Common myeloid progenitor, CD34-positive (primary cell): Measurements from ENCODE around the gene VIPR1.

Experiments
- CTCF ChIA-PET: fragments of 350-600 bp; sonication (Branson Sonifier 250); formaldehyde crosslinking; loops from one replicate; lab custom pipeline; 2021; ENCODE audit warnings: antibody characterized with exemption; lab: Charles Lee
- POLR2A ChIA-PET: fragments of 350-600 bp; sonication (Branson Sonifier 250); formaldehyde crosslinking; loops from one replicate; lab custom pipeline; 2021; ENCODE audit warnings: antibody characterized with exemption; lab: Charles Lee
- DNase-seq, 3 donors: peaks; one replicate each; pipeline versions ENCODE4 v3.0.0 to v3.0.0-alpha.2; 2013
- H3K27ac ChIP-seq, 2 experiments: 1 replicate in 1 of 2; 2 replicates in 1 of 2; pipeline ENCODE4 v1.7.0; 2013; ENCODE audit warnings: inconsistent platforms in 2 of 2, low read length in 2 of 2, mild to moderate bottlenecking in 2 of 2, low read depth in 1 of 2, moderate library complexity in 1 of 2; ENCODE audit not compliant: severe bottlenecking in 2 of 2, insufficient read depth in 1 of 2, poor library complexity in 1 of 2
- H3K27me3 ChIP-seq, 5 experiments: replicated peaks in 2 of 5; 1 replicate in 3 of 5; 2 replicates in 2 of 5; pipeline versions ENCODE4 v1.6.1 to v1.7.0; 2013; ENCODE audit warnings: low read length in 4 of 5, mild to moderate bottlenecking in 2 of 5, moderate library complexity in 2 of 5, inconsistent platforms in 1 of 5; ENCODE audit not compliant: insufficient read depth in 5 of 5, control insufficient read depth in 4 of 5
- H3K36me3 ChIP-seq, 4 experiments: 1 replicate in 2 of 4; 2 replicates in 2 of 4; pipeline versions ENCODE4 v1.6.1 to v1.7.0; 2013; ENCODE audit warnings: low read length in 3 of 4, control low read depth in 1 of 4, mild to moderate bottlenecking in 1 of 4; ENCODE audit not compliant: control insufficient read depth in 4 of 4, insufficient read depth in 4 of 4
- H3K4me1 ChIP-seq, 4 experiments: 1 replicate in 3 of 4; 2 replicates in 1 of 4; pipeline versions ENCODE4 v1.6.1 to v1.7.1; 2013; ENCODE audit warnings: low read length in 3 of 4, mild to moderate bottlenecking in 3 of 4, control low read depth in 1 of 4, inconsistent platforms in 1 of 4, moderate library complexity in 1 of 4; ENCODE audit not compliant: control insufficient read depth in 4 of 4, insufficient read depth in 4 of 4; ENCODE audit errors: control extremely low read depth in 1 of 4
- H3K4me3 ChIP-seq, 7 experiments: 1 replicate in 4 of 7; 2 replicates in 3 of 7; pipeline versions ENCODE4 v1.5.1 to v1.7.0; 2013; ENCODE audit warnings: mild to moderate bottlenecking in 7 of 7, low read length in 6 of 7, moderate library complexity in 6 of 7, inconsistent platforms in 2 of 7, low read depth in 2 of 7, control low read depth in 1 of 7; ENCODE audit not compliant: insufficient read depth in 4 of 7, control insufficient read depth in 1 of 7; ENCODE audit errors: extremely low read depth in 1 of 7
- H3K9me3 ChIP-seq, 5 experiments: 1 replicate in 4 of 5; 2 replicates in 1 of 5; pipeline versions ENCODE4 v1.6.1 to v1.7.1; 2013; ENCODE audit warnings: low read length in 4 of 5, mild to moderate bottlenecking in 2 of 5, inconsistent platforms in 1 of 5, low read depth in 1 of 5, moderate library complexity in 1 of 5; ENCODE audit not compliant: control insufficient read depth in 4 of 5, insufficient read depth in 2 of 5; ENCODE audit errors: control extremely low read depth in 1 of 5
- WGBS: methylation state at CpG from one replicate; pipeline ENCODE4 v1.1.5; 2013; ENCODE audit not compliant: insufficient coverage; 5-methylcytosine and 5-hydroxymethylcytosine counted together

VIPR1 gene

GRCh38 chr3:42500909-42501308, 1.5 kb upstream of the VIPR1 start:
- ChIA-PET POLR2A (interaction anchor here (1.4 kb wide), 1 partner anchor 11 kb away, joined by 4 read pairs; no protein-coding TSS in a partner anchor), CTCF (interaction anchor here (0.5 to 3.2 kb wide), 22 partner anchors 8 to 331 kb away, joined by 3 to 21 read pairs (median 5); partner anchors contain the start of gene SS18L2)
- Histone ChIP-seq H3K4me1 (peaks cover 0 to 37% (median 21%) of the 10 kb centered on the region in 4 experiments), H3K9me3 (no peaks in the 10 kb centered on the region), H3K36me3 (no peaks in the 10 kb centered on the region), H3K4me3 (peak overlapping the region in 3 of 7 experiments; percentile 68 to 77 (median 76)), H3K27ac (no peak overlapping the region), H3K27me3 (peaks cover 4 to 43% (median 16%) of the 10 kb centered on the region in 5 experiments)
- WGBS, result 88% methylated on average over 1 of the region's 4 CpGs
- no peak for DNase-seq

DNA sequence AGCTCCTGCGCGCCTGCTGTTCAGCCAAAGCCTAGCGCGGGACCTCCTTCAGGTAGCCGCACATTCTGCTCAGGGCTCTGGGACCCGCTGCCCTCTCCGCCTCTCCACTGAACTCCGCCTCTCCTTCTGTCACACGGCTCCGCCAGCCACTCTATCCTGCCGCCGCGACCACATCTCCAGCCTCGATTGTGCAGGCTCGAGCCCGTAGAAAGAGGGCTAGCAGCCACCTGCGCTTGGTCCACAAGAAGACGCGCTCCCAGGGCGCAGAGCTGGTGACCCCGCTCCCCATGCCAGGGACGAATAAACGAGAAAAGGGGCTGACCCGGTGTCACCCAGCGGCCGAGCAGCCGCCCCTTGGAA, 1.1 kb upstream of the VIPR1 start:
- CTCF ChIA-PET, result interaction anchor here (0.7 to 3.2 kb wide), 21 partner anchors 8 to 330 kb away, joined by 3 to 21 read pairs (median 5); partner anchors contain the start of gene SS18L2
- Histone ChIP-seq H3K4me1 (peaks cover 0 to 37% (median 21%) of the 10 kb centered on the region in 4 experiments), H3K4me3 (peak overlapping the region in 6 of 7 experiments; percentile 61 to 87 (median 72)), H3K36me3 (no peaks in the 10 kb centered on the region), H3K9me3 (no peaks in the 10 kb centered on the region), H3K27me3 (peaks cover 4 to 43% (median 16%) of the 10 kb centered on the region in 5 experiments), H3K27ac (no peak overlapping the region)
- DNase-seq, result peak in 2 of 3 donors; percentile 28 to 43
- 5% methylated on average over 22 of the region's 27 CpGs for WGBS
- POLR2A ChIA-PET, result interaction anchor here (0.7 to 1.4 kb wide), 2 partner anchors 11 to 159 kb away, joined by 3 to 4 read pairs; no protein-coding TSS in a partner anchor

GRCh38 chr3:42501681-42502428, 588 bp upstream of the VIPR1 start:
- Histone ChIP-seq H3K27ac (no peak overlapping the region), H3K9me3 (no peaks in the 10 kb centered on the region), H3K36me3 (no peaks in the 10 kb centered on the region), H3K27me3 (peaks cover 4 to 43% (median 16%) of the 10 kb centered on the region in 5 experiments), H3K4me1 (peaks cover 0 to 36% (median 21%) of the 10 kb centered on the region in 4 experiments), H3K4me3 (peak overlapping the region; percentile 28 to 87 (median 68))
- ChIA-PET CTCF (interaction anchor here (0.8 to 3.2 kb wide), 20 partner anchors 9 to 330 kb away, joined by 3 to 21 read pairs (median 6); partner anchors contain the start of gene SS18L2), POLR2A (interaction anchor here (0.7 to 1.4 kb wide), 2 partner anchors 12 to 158 kb away, joined by 3 to 4 read pairs; no protein-coding TSS in a partner anchor)
- WGBS, result 1% methylated on average over 45 of the region's 46 CpGs
- DNase-seq, result peak; percentile 39 to 49 (median 49)

- ChIA-PET POLR2A (no interaction called here), CTCF (interaction anchor here (2.5 to 3.2 kb wide), 2 partner anchors 14 to 43 kb away, joined by 8 to 18 read pairs; no protein-coding TSS in a partner anchor)
- Histone ChIP-seq H3K9me3 (no peaks in the 10 kb centered on the region), H3K4me1 (peaks cover 0 to 45% (median 29%) of the 10 kb centered on the region in 4 experiments), H3K4me3 (peak overlapping the region in 2 of 7 experiments; percentile 61 to 68), H3K36me3 (no peaks in the 10 kb centered on the region), H3K27ac (no peak overlapping the region), H3K27me3 (peaks cover 4 to 43% (median 16%) of the 10 kb centered on the region in 5 experiments)
- DNase-seq, result peak in 1 of 3 donors; percentile 16
- WGBS, result 79% methylated on average over 2 of the region's 4 CpGs
These were observed 945 bp downstream of the VIPR1 start for GRCh38 chr3:42503251-42503924.

DNA sequence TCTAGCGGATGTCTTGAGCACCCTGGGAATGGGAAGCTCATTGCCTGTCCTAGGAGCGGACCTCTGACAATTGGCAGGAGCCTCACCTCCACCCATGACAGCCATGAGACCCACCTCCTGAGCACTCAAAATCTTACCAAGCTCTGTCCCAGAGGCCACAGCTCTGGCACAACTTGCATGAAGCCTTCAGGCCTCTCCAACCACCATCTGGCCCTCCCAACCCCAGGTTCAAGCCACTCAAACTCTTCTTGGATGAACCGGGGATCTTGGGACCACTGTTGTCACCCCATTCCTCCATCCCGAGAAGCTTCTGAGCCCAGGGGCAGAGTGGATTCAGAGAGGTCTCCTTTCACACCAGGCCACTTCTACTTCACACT, 1.5 kb downstream of the VIPR1 start:
- Histone ChIP-seq H3K36me3 (no peaks in the 10 kb centered on the region), H3K27ac (no peak overlapping the region), H3K27me3 (peaks cover 4 to 37% (median 15%) of the 10 kb centered on the region in 5 experiments), H3K4me3 (no peak overlapping the region), H3K9me3 (no peaks in the 10 kb centered on the region), H3K4me1 (peaks cover 0 to 50% (median 29%) of the 10 kb centered on the region in 4 experiments)
- ChIA-PET CTCF (interaction anchor here (0.7 kb wide), 1 partner anchor 106 kb away, joined by 3 read pairs; no protein-coding TSS in a partner anchor), POLR2A (no interaction called here)
- WGBS, result 97% methylated on average over 4 of the region's 4 CpGs
- no peak for DNase-seq

DNA sequence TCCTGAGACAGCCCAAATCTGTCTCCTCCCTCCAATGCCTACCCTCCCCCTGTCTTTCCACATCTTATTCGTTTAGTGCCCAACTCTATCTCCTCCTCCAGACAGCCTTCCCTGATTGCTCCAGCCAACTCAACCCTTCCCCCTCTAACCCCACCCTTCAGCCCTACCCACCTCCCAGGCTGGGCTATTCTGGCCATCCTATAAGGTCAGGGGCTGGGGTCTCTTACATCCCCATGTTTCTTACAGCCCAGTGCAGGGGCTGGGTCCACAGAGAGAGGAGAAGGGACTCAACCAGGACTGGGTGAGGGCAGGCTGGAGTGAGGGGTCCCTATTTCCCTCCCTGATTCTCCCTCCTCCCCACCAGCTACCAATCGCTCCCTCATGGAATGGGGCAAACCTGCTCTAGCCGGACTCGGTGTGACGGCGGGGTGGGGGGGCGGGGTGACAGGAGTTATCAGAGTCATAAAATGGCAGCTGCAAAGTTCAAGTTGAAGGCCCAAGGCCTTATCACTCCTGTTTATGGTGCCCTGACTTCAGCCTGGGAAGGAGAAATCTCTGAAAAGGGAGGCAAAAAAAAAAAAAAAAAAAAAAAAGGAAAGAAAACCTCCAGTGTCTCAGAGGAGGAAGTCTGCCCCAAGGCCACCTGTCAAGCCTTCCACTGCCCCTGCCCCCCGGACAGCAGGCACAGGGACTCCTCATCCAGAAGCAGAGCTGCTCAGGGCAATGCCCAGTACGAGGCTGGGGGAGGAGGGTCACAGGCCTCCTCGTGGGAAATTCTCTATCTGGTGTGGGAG, 2.1 kb downstream of the VIPR1 start:
- H3K4me1 ChIP-seq, result peaks cover 0 to 52% (median 29%) of the 10 kb centered on the region in 4 experiments
- no peak for DNase-seq
- CTCF ChIA-PET, result interaction anchor here (0.7 to 0.9 kb wide), 2 partner anchors 32 to 105 kb away, joined by 3 to 4 read pairs; no protein-coding TSS in a partner anchor

More for the DNA sequence above, 2.1 kb downstream of the VIPR1 start:
- POLR2A ChIA-PET, result no interaction called here
- Histone ChIP-seq H3K36me3 (no peaks in the 10 kb centered on the region), H3K27ac (no peak overlapping the region), H3K27me3 (peaks cover 4 to 32% (median 13%) of the 10 kb centered on the region in 5 experiments), H3K4me3 (no peak overlapping the region), H3K9me3 (no peaks in the 10 kb centered on the region)
- WGBS, result 69% methylated on average over 3 of the region's 10 CpGs
